ENCODE measurements around the gene PXN.
A peak's percentile ranks its signal among the peaks of the same experiment; 100 is the strongest.

The PXN gene

GRCh38 chr12:120229487-120230325 lies 35.8 kb downstream of the PXN start:
- no peak for DNase-seq (ENCODE audit: extremely low read depth, insufficient read length)
- no peak for TF ChIP-seq CTCF (IDR thresholded peaks at IDR 0.05; ENCODE audit: insufficient read depth, low read length, poor library complexity, severe bottlenecking)
- Histone ChIP-seq H3K27me3 (replicated peaks; ENCODE audit: control insufficient read depth, insufficient read depth, low read length) (no peaks in the 10 kb centered on the region), H3K36me3 (ENCODE audit: control insufficient read depth, insufficient read depth, low read length) (no peaks in the 10 kb centered on the region), H3K4me3 (replicated peaks; ENCODE audit: low read depth, low read length) (no peak overlapping the region)

- no peak for TF ChIP-seq CTCF (IDR thresholded peaks at IDR 0.05; ENCODE audit: insufficient read depth, low read length, poor library complexity, severe bottlenecking)
- no peaks in the 10 kb centered on the region for H3K36me3 ChIP-seq (ENCODE audit: control insufficient read depth, insufficient read depth, low read length)
- no peaks in the 10 kb centered on the region for H3K27me3 ChIP-seq (replicated peaks; ENCODE audit: control insufficient read depth, insufficient read depth, low read length)
- DNase-seq (ENCODE audit: extremely low read depth, insufficient read length): no peak
- H3K4me3 ChIP-seq (replicated peaks; ENCODE audit: low read depth, low read length): no peak overlapping the region
These were observed 36.5 kb downstream of the PXN start for GRCh38 chr12:120229071-120229486.

GRCh38 chr12:120228291-120229070 lies 37.0 kb downstream of the PXN start:
- peak; percentile 69 for DNase-seq (ENCODE audit: extremely low read depth, insufficient read length)
- Histone ChIP-seq H3K4me3 (replicated peaks; ENCODE audit: low read depth, low read length) (no peak overlapping the region), H3K27me3 (replicated peaks; ENCODE audit: control insufficient read depth, insufficient read depth, low read length) (no peaks in the 10 kb centered on the region), H3K36me3 (ENCODE audit: control insufficient read depth, insufficient read depth, low read length) (no peaks in the 10 kb centered on the region)
- TF ChIP-seq CTCF (IDR thresholded peaks at IDR 0.05; ENCODE audit: insufficient read depth, low read length, poor library complexity, severe bottlenecking): peak; percentile 93

- no peak overlapping the region for H3K4me3 ChIP-seq (replicated peaks; ENCODE audit: low read depth, low read length)
- H3K36me3 ChIP-seq (ENCODE audit: control insufficient read depth, insufficient read depth, low read length): no peaks in the 10 kb centered on the region
- TF ChIP-seq CTCF (IDR thresholded peaks at IDR 0.05; ENCODE audit: insufficient read depth, low read length, poor library complexity, severe bottlenecking): no peak
- H3K27me3 ChIP-seq (replicated peaks; ENCODE audit: control insufficient read depth, insufficient read depth, low read length): no peaks in the 10 kb centered on the region
- no peak for DNase-seq (ENCODE audit: extremely low read depth, insufficient read length)
These were observed 37.6 kb downstream of the PXN start for GRCh38 chr12:120228041-120228290.

- TF ChIP-seq CTCF (IDR thresholded peaks at IDR 0.05; ENCODE audit: insufficient read depth, low read length, poor library complexity, severe bottlenecking): no peak
- DNase-seq (ENCODE audit: extremely low read depth, insufficient read length): no peak
- no peaks in the 10 kb centered on the region; the same call in 1 of the 2 replicates for H3K36me3 ChIP-seq (ENCODE audit: control insufficient read depth, insufficient read depth, low read length)
- no peak overlapping the region for H3K4me3 ChIP-seq (replicated peaks; ENCODE audit: low read depth, low read length)
- no peaks in the 10 kb centered on the region for H3K27me3 ChIP-seq (replicated peaks; ENCODE audit: control insufficient read depth, insufficient read depth, low read length)
These were observed 38.1 kb downstream of the PXN start for GRCh38 chr12:120227233-120228040.
